Stimulated activated CD8-positive, alpha-beta memory T cell treated with anti-CD3 and anti-CD28 coated beads, Interleukin-2, amount 100 ng/mL, for 1 hour (primary cell): Measurements from ENCODE around the gene PYDC2.
"Not testable (repeated sequence)": the region's sequence is repeated elsewhere in the genome, so short reads cannot be mapped to it uniquely, and the experiment has no call there.

Source experiments
- DNase-seq, 2 donors: peaks; one replicate each; pipeline ENCODE4 v3.0.0-alpha.2; 2020; ENCODE audit warnings: low read depth in 2 of 2

Gene PYDC2

DNA sequence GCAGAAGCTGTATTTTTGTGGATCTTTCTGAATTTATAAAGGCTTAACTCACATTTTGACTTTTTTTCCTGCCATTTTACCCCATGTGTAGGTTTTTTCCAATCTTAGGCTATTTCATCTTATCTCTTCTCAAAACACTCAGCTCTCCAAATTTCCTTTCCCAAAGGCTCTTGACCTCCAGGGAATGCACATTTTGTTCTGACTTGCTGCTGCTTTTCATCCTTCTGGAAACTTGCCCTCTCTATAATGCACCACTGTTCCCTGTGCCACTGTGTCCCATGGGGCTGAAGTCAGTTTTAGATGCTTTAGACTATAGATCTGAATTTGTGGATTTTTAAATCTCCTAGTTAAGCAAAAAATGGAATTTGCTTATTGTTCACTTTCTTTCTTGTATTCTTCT is 9.1 kb downstream of the PYDC2 start:
- DNase-seq = no peak

DNA sequence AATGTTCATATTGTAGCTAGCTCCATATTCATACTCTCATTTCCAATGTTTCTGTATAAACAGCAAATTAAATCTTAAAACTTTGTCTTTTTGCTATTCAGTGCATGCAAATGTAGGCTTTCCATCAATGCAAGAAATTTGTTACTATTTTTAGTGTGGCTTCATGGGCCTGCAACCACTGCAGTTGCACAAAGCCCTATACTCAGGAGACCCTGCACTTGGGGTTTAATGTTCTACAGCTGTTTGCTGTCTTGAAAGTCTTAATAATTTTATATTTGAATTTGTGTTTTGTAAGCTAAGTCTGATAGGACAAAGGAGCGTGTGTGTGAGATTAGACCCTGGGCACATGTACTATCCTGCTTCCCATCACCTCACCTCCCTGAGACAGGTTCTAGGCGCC is 9.6 kb downstream of the PYDC2 start:
- DNase-seq = no peak

DNA sequence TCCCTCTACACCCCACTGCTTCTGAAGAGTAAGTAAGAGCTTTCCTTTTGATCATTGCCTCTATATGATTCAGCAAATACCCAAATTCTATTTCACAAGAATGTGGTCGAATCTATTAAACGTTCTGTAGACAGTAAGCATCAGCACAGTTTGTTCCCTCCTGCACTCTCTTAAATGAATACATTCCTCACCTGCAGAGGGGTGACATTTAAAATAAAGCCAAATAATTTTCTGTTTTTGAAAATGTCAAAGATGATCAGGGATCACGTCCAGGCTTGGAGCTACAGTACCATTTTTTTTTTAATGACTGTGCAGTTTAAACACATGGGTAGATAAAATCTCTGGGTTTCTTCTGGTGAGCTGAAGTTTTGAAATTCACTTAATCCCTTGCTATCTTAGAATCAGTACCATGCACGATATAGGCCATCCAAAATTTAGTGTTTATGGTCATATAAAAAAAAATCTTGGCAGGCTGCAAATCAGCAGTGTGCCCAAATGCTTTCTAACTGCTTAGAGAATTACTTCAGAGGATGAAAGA is 12.8 kb downstream of the PYDC2 start:
- DNase-seq = no peak

DNA sequence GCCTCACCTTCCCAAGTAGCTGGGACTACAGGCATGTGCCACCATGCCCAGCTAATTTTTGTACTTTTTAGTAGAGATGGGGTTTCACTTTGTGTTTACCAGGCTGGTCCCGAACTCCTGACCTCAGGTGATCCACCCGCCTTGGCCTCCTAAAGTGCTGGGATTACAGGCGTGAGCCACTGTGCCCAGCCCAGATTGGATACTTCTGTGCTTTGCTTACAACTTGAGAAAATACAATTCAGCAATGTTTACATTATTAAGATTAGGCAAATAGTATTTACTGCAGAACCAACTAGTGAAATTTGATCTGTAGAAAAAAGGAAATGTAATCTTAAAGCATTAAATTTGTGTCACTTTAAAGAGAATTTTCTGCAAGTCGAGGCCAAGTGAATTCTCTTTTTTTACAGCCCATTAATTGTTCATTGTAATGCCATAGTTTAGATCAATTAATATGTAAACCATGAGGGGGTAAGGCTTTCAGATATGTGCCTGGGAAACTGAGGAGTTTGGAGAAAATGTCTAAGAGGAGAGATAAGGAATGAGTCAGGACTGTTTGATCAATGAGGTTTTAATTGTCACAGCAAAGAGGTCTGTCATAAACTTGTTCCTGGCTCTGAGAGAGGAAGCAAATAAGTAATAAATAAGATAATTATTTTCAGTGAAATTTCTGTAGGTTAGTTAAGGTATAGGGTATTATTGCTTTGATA is 15.3 kb downstream of the PYDC2 start:
- DNase-seq = no peak

DNA sequence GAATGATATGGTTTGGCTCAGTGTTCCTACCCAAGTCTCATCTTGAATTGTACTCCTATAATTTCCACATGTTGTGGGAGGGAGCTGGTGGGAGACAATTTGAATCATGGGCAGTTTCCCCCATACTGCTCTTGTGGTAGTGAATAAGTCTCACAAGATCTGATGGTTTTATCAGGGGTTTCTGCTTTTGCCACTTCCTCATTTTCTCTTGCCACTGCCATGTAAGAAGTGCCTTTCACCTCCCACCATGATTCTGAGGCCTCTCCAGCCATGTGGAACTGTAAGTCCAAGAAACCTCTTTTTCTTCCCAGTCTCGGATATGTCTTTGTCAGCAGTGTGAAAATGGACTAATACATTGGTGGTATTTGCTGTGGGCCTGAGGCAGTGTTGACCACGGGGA is 23.0 kb downstream of the PYDC2 start:
- not testable (repeated sequence) for DNase-seq

DNA sequence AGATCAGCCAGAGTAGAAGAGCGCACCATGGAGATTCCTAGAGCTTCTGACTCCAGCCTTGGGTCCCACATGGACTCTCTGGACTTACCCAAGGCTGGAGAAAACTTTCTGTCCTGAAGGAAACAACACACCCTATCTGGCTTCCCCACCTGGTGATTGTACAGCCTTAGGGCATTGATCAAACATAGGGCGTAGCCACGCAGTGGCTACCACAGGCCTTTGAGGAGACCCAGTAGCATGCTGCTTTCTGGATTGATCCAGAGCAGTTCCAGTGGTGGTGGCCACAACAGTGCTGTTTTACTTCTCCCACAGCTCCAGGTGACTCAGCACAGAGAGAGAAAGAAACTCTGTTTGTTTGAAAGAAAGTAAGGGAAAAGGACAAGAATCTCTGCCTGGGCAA is 23.5 kb downstream of the PYDC2 start:
- no peak for DNase-seq

DNA sequence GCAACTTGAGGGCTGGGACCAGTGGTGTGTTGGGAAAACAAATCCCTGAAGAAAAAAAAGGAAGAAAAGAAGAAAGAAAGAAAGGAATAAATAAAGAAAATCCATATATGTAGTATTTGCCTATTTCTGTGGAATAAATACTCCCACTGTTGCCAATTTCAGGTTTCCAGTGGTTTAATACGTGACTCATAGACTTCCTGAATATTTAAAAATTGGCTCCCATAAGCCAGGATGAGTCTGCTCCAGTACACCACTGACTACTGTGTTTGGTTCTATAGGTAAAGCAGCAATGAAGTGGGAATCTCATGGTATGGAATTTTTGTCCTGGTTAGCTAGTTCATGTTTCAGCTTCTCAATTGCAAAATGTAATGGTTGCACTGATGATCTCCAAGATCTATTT is 31.6 kb downstream of the PYDC2 start:
- DNase-seq = no peak

DNA sequence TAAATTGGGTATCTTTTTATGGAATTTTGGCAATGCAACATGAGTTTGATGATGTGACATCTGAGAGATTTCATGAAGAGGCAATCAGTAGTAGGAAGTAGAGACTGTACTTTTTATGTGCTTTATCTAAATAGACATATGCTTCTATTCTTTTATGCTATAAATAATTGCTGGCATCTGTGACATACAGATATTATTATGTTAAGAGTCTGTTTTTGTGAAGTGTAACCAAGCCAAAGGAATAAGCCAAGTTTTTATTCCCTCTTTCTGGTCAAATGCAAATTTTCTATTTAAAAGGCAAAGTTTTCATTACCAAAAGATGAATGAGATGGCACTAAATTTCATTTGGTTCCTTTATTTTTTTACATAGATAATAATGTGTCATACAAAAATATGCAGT is 32.4 kb downstream of the PYDC2 start:
- DNase-seq = no peak

DNA sequence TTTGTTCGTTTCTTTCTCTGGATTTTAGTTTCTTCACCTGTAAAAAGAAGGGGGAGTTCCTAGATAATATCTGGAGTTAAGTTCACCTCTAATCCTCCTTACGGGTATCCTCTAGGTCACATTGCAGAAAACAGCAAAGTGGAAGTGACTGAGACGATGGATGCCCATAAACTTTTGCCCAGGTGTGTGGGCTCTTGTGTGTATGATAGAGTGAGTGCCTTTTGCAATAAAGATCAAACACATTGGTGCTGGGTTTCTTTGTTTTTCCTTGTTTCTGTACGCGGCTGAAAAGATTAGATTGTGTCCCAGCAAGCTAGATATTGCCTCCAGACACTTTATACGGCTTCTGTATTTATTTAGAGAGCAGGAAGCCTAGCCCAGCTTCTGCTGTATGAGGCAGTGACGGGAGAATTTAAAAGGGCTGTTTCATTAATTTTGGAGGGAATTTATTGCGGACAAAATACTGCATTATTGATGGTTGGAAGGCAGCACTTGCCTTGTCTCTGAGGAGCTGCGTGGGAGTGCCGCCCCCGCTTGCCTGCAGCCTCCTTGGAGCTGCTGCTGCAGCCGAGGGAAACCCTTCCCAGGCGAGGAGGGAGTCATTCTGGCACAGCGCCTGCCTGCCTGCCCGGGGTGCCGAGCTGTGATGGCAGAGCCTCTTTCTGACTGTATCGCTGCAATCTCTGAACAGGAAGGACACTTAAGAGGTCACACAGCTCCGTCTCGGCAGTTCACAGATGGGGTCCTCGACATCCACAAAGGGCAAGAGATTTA is 38.5 kb downstream of the PYDC2 start:
- DNase-seq = no peak

DNA sequence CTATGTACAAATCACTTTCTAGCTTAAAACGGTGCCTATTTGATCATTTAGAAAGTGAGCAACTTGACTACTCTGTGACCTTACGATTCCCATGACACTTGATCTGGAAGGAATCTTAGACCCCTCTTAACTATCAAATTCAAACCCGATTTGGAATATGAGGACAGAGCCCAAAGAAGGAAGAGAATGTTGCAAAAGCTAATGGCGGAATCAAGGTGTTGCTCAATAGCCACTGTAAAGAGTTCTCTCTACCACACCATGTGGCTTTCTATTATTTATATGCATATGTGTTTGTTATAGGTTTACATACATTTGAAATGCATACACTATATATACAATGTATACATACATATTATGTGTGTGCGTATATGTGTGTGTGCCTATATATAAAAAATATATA is 39.9 kb downstream of the PYDC2 start:
- DNase-seq = no peak

DNA sequence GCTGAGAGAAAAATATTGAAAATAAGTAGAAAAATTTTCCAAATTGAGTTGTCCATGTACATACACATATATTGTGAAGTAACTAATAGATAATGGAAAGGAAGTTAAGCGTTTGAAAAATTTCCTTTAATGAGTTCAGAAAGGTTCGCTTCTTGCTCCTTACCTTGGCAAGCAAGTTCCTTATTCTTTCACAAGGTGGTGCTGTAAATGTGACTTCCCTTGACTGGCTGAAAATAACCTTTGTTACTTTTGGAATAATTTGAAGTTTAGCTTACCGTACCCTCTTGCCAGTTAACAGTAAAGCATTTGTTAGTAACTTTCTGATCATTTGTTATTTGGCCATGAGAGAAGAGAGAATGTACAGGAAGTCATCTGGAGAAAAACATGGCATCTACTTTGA is 41.6 kb downstream of the PYDC2 start:
- no peak for DNase-seq

DNA sequence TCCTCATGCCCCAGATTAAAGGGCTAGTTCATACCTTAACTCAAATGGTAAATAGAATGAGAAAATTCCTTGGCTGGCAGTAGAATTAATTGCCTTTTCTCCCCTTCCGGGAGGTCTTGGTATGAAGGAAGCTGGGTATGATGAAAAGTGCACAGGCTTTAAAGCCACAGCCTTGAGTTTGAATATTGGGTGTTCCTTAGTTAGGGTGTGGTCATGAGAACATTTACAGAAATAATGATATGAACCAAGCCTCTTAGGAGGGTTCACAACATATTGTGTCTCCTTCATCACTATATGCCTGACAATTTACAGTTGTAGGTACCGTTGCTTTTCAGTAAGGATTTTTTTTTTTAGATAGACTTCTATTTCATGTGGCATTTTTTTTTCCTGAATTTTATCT is 48.1 kb downstream of the PYDC2 start:
- DNase-seq = no peak
